Hepatocyte (in vitro differentiated cells): Measurements from ENCODE around the gene RASA3. TPM values are rescaled to one million over a fixed set of nuclear protein-coding genes. Genes with fewer than 3 reads are reported as not detected.
"Not testable (repeated sequence)": the region's sequence is repeated elsewhere in the genome, so short reads cannot be mapped to it uniquely, and the experiment has no call there.

ENCODE experiments used
- DNase-seq: peaks from one replicate; pipeline ENCODE4 v3.0.0-alpha.2; 2016; ENCODE audit warnings: low spot score
- H2AFZ ChIP-seq: fragments of 200-600 bp; sonication (generic); 2 replicates; pipeline ENCODE4 v1.6.0; 2016; ENCODE audit warnings: antibody characterized with exemption, mild to moderate bottlenecking
- H3K27ac ChIP-seq: fragments of 200-600 bp; sonication (generic); 2 replicates; pipeline ENCODE4 v1.5.1; 2016; ENCODE audit warnings: mild to moderate bottlenecking
- H3K27me3 ChIP-seq: fragments of 200-600 bp; sonication (generic); 2 replicates; pipeline ENCODE4 v1.6.1; 2016
- H3K36me3 ChIP-seq: fragments of 200-600 bp; sonication (generic); replicated peaks from 2 replicates; pipeline ENCODE4 v1.5.1; 2016; ENCODE audit warnings: low read depth; ENCODE audit not compliant: insufficient read depth
- H3K4me1 ChIP-seq: fragments of 200-600 bp; sonication (generic); 2 replicates; pipeline ENCODE4 v1.5.1; 2016; ENCODE audit warnings: mild to moderate bottlenecking, moderate library complexity; ENCODE audit not compliant: insufficient read depth
- H3K4me2 ChIP-seq: fragments of 200-600 bp; sonication (generic); 2 replicates; pipeline ENCODE4 v1.6.0; 2016
- H3K4me3 ChIP-seq: fragments of 200-600 bp; sonication (generic); 2 replicates; pipeline ENCODE4 v1.5.1; 2016; ENCODE audit warnings: mild to moderate bottlenecking
- H3K79me2 ChIP-seq: fragments of 200-600 bp; sonication (generic); 2 replicates; pipeline ENCODE4 v1.6.0; 2017; ENCODE audit warnings: mild to moderate bottlenecking
- H3K9me2 ChIP-seq: fragments of 200-600 bp; sonication (generic); replicated peaks from 2 replicates; pipeline ENCODE4 v1.6.0; 2017; ENCODE audit warnings: mild to moderate bottlenecking; ENCODE audit not compliant: insufficient read depth
- H3K9me3 ChIP-seq: fragments of 200-600 bp; sonication (generic); 2 replicates; pipeline ENCODE4 v1.5.1; 2016; ENCODE audit warnings: low read depth, mild to moderate bottlenecking
- H4K20me1 ChIP-seq: fragments of 200-600 bp; sonication (generic); 2 replicates; pipeline ENCODE4 v1.6.0; 2016; ENCODE audit warnings: mild to moderate bottlenecking; ENCODE audit not compliant: insufficient read depth, poor library complexity, severe bottlenecking
- CTCF ChIP-seq: fragments of 200-600 bp; sonication (generic); IDR thresholded peaks from 2 replicates; pipeline ENCODE4 v1.5.1; 2016; ENCODE audit warnings: antibody characterized with exemption, mild to moderate bottlenecking; ENCODE audit not compliant: poor library complexity
- EZH2 ChIP-seq: fragments of 200-600 bp; sonication (generic); IDR thresholded peaks from 2 replicates; pipeline ENCODE4 v1.6.1; 2016; ENCODE audit warnings: antibody characterized with exemption, mild to moderate bottlenecking, borderline replicate concordance
- EZH2phosphoT487 ChIP-seq: fragments of 200-600 bp; sonication (generic); IDR thresholded peaks from one replicate; pipeline ENCODE4 v1.6.1; 2018; ENCODE audit warnings: antibody characterized with exemption, mild to moderate bottlenecking, low read depth, moderate library complexity; ENCODE audit not compliant: unreplicated experiment, severe bottlenecking
- WGBS: methylation state at CpG from one replicate; pipeline ENCODE4 v1.1.6; 2016; ENCODE audit warnings: low lambda C conversion rate; ENCODE audit errors: missing lambda C conversion rate; 5-methylcytosine and 5-hydroxymethylcytosine counted together
- polyA plus RNA-seq: library from polyadenylated mRNA; unstranded; fragments of >200 nt; fragmentation: Nextera tagmentation; extraction: Ambion mirVana; gene quantifications from 2 replicates; pipeline ENCODE4 v1.2.1, GENCODE V29; 2016
- total RNA-seq: library from RNA; depleted of rRNA; stranded (reverse); fragments of >200 nt; gene quantifications from 2 replicates; pipeline ENCODE4 v1.2.3, GENCODE V29; 2014

The RASA3 gene
- total and polyA plus RNA-seq, 2 experiments from 2014 or later = 5.6 to 6.1 TPM

GRCh38 chr13:114103801-114104654 lies 28.4 kb downstream of the RASA3 start:
- Histone ChIP-seq H3K9me3 (no peaks in the 10 kb centered on the region), H3K4me2 (no peak overlapping the region), H3K27ac (no peak overlapping the region), H3K36me3 (no peaks in the 10 kb centered on the region), H3K27me3 (no peaks in the 10 kb centered on the region), H2AFZ (no peak overlapping the region), H3K9me2 (no peaks in the 10 kb centered on the region), H3K4me1 (peaks cover 19% of the 10 kb centered on the region), H3K79me2 (peaks cover 6% of the 10 kb centered on the region), H3K4me3 (no peak overlapping the region), H4K20me1 (no peaks in the 10 kb centered on the region)
- TF ChIP-seq CTCF (no peak), EZH2phosphoT487 (no peak), EZH2 (no peak)
- WGBS = 98% methylated on average over 22 of the region's 62 CpGs
- DNase-seq = no peak

- H3K79me2 ChIP-seq, H3K4me3 ChIP-seq, H3K36me3 ChIP-seq, H3K9me3 ChIP-seq, H2AFZ ChIP-seq, H4K20me1 ChIP-seq, H3K9me2 ChIP-seq, H3K27me3 ChIP-seq, DNase-seq, H3K27ac ChIP-seq, H3K4me2 ChIP-seq: not testable (repeated sequence)
- 100% methylated on average over 1 of the region's 20 CpGs for WGBS
- peaks cover 19% of the 10 kb centered on the region for H3K4me1 ChIP-seq
Measured at GRCh38 chr13:114103289-114103621, 29.2 kb downstream of the RASA3 start.

GRCh38 chr13:114102521-114103288 lies 29.7 kb downstream of the RASA3 start:
- Histone ChIP-seq H3K36me3 (no peaks in the 10 kb centered on the region), H3K4me2 (no peak overlapping the region), H3K9me3 (no peaks in the 10 kb centered on the region), H2AFZ (no peak overlapping the region), H3K27me3 (no peaks in the 10 kb centered on the region), H3K27ac (no peak overlapping the region), H3K79me2 (no peaks in the 10 kb centered on the region), H4K20me1 (no peaks in the 10 kb centered on the region), H3K9me2 (no peaks in the 10 kb centered on the region), H3K4me3 (no peak overlapping the region), H3K4me1 (peaks cover 19% of the 10 kb centered on the region)
- DNase-seq = no peak
- TF ChIP-seq EZH2phosphoT487 (no peak), EZH2 (no peak), CTCF (no peak)
- 89% methylated on average over 26 of the region's 29 CpGs for WGBS

- Histone ChIP-seq H3K27me3 (no peaks in the 10 kb centered on the region), H4K20me1 (no peaks in the 10 kb centered on the region), H3K9me3 (no peaks in the 10 kb centered on the region), H3K9me2 (no peaks in the 10 kb centered on the region), H3K4me3 (no peak overlapping the region), H3K4me2 (no peak overlapping the region), H3K27ac (no peak overlapping the region), H3K4me1 (peaks cover 19% of the 10 kb centered on the region), H3K36me3 (no peaks in the 10 kb centered on the region), H3K79me2 (no peaks in the 10 kb centered on the region), H2AFZ (no peak overlapping the region)
- TF ChIP-seq EZH2 (no peak), EZH2phosphoT487 (no peak)
- DNase-seq = no peak
- 89% methylated on average over 18 of the region's 18 CpGs for WGBS
Measured at GRCh38 chr13:114102131-114102520, 30.3 kb downstream of the RASA3 start.
